Measurements from ENCODE around the gene VTA1.

DNA sequence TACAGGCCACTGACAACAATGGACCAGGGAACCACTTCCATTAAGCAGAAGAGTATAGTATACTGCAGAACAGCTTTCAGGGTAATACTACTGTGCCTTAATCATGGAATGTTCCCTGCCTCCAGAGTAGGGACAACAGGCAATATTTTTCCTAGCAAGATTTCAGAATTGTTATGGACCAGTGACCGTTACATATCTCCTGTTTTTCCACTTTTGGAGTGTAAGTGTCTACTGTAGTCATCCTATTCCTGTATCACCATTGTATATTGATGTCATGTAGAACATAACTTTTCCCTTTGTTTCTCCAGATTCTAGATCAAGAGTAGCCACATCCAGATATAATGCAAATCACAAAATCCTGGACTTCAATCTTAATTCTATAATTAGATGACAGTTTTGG is 16.2 kb upstream of the VTA1 start:
- TF ChIP-seq, protein P1, sequence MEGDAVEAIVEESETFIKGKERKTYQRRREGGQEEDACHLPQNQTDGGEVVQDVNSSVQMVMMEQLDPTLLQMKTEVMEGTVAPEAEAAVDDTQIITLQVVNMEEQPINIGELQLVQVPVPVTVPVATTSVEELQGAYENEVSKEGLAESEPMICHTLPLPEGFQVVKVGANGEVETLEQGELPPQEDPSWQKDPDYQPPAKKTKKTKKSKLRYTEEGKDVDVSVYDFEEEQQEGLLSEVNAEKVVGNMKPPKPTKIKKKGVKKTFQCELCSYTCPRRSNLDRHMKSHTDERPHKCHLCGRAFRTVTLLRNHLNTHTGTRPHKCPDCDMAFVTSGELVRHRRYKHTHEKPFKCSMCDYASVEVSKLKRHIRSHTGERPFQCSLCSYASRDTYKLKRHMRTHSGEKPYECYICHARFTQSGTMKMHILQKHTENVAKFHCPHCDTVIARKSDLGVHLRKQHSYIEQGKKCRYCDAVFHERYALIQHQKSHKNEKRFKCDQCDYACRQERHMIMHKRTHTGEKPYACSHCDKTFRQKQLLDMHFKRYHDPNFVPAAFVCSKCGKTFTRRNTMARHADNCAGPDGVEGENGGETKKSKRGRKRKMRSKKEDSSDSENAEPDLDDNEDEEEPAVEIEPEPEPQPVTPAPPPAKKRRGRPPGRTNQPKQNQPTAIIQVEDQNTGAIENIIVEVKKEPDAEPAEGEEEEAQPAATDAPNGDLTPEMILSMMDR (conservative IDR thresholded peaks at IDR 0.05; ENCODE audit: low read length) = no peak
- no peak for TF ChIP-seq EZH2phosphoT487 (IDR thresholded peaks at IDR 0.05; ENCODE audit: borderline replicate concordance, low read depth, low read length)
